Gastrocnemius medialis (tissue), 4 donors: ENCODE measurements around the gene FAM241A.

ENCODE experiments used
- POLR2A ChIP-seq, 2 donors: fragments of 450-650 bp; IDR thresholded peaks; one replicate each; pipeline ENCODE4 v1.6.1; 2017; ENCODE audit warnings: antibody characterized with exemption in 2 of 2, mild to moderate bottlenecking in 2 of 2, moderate library complexity in 2 of 2
- TF ChIP-seq, protein P1 (sequence below), 5 experiments: fragments of 450-650 bp in 3 of 5; fragments of 200-600 bp in 2 of 5; sonication (generic) in 2 of 5; IDR thresholded peaks in 4 of 5; conservative IDR thresholded peaks in 1 of 5; 1 replicate in 4 of 5; 2 replicates in 1 of 5; pipeline ENCODE4 v1.5.1; 2016 to 2019; ENCODE audit warnings: antibody characterized with exemption in 5 of 5, mild to moderate bottlenecking in 3 of 5, moderate library complexity in 3 of 5

DNA sequence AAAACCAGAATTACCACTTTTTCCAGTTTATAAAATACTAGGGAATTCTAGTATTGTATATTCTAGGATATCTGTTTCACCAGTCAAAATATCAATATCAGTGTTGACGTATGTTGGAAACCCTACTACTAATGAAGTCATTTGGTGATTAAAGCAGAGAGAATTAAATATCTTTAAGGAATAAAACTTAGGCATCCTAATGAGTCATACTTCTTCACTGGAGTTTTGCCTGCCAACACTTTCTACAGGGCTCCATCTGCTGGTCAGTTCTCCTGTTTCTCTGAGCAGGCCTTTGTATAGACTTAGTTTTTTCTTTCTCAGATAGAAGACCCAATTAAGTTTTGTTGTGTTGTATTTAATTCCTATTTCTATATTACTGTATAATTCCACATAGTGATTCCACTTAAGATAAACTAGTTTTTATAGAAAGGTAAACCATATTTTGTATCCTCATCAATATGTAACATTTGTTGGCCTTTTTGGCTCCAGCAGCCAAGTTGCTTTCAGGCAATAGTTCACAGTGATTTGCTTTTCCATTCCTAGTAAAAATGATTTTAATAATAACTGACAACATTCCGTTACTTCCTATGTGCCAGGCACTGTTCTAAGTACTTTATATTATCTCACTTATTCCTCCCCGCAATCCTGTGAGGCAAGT lies 89.8 kb downstream of the FAM241A start:
- TF ChIP-seq, protein P1, sequence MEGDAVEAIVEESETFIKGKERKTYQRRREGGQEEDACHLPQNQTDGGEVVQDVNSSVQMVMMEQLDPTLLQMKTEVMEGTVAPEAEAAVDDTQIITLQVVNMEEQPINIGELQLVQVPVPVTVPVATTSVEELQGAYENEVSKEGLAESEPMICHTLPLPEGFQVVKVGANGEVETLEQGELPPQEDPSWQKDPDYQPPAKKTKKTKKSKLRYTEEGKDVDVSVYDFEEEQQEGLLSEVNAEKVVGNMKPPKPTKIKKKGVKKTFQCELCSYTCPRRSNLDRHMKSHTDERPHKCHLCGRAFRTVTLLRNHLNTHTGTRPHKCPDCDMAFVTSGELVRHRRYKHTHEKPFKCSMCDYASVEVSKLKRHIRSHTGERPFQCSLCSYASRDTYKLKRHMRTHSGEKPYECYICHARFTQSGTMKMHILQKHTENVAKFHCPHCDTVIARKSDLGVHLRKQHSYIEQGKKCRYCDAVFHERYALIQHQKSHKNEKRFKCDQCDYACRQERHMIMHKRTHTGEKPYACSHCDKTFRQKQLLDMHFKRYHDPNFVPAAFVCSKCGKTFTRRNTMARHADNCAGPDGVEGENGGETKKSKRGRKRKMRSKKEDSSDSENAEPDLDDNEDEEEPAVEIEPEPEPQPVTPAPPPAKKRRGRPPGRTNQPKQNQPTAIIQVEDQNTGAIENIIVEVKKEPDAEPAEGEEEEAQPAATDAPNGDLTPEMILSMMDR (IDR thresholded peaks at IDR 0.05 in 4 of 5, conservative IDR thresholded peaks at IDR 0.05 in 1 of 5) = peak; percentile 49 to 80 (median 57)
- TF ChIP-seq POLR2A (IDR thresholded peaks at IDR 0.05) = no peak
